Measurements from ENCODE around the gene PATL2.

DNA sequence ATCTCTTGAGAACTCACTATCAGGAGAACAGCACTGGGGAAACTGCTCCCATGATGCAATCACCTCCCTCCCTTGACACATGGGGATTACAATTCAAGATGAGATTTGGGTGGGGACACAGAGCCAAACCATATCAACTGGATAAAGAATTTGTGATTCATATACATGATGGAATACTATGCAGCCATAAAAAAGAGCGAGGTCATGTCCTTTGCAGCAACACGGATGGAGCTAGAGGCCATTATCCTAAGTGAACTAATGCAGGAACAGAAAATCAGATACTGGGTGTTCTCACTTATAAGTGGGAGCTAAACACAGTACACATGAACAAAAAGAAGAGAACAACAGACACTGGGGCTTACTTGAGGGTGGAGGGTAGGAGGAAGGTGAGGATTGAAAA lies 64.7 kb downstream of the PATL2 start:
- TF ChIP-seq, protein P1, sequence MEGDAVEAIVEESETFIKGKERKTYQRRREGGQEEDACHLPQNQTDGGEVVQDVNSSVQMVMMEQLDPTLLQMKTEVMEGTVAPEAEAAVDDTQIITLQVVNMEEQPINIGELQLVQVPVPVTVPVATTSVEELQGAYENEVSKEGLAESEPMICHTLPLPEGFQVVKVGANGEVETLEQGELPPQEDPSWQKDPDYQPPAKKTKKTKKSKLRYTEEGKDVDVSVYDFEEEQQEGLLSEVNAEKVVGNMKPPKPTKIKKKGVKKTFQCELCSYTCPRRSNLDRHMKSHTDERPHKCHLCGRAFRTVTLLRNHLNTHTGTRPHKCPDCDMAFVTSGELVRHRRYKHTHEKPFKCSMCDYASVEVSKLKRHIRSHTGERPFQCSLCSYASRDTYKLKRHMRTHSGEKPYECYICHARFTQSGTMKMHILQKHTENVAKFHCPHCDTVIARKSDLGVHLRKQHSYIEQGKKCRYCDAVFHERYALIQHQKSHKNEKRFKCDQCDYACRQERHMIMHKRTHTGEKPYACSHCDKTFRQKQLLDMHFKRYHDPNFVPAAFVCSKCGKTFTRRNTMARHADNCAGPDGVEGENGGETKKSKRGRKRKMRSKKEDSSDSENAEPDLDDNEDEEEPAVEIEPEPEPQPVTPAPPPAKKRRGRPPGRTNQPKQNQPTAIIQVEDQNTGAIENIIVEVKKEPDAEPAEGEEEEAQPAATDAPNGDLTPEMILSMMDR (IDR thresholded peaks at IDR 0.05), result no peak
- TF ChIP-seq EZH2 (IDR thresholded peaks at IDR 0.05), result no peak
